KMS-11 (cell line): Measurements from ENCODE around the gene SH3BP4.

Experiments used
- H2AFZ ChIP-seq: fragments of 200-600 bp; sonication (generic); 2 replicates; pipeline ENCODE4 v1.6.1; 2016; ENCODE audit warnings: antibody characterized with exemption, mixed run types, low read depth
- H3K27ac ChIP-seq: fragments of 200-600 bp; sonication (generic); 2 replicates; pipeline ENCODE4 v1.6.1; 2016; ENCODE audit warnings: mild to moderate bottlenecking, mixed run types
- H3K27me3 ChIP-seq: fragments of 200-600 bp; sonication (generic); 2 replicates; pipeline ENCODE4 v1.6.1; 2017; ENCODE audit warnings: mild to moderate bottlenecking, low read depth, mixed run types, moderate library complexity; ENCODE audit not compliant: insufficient read depth
- H3K36me3 ChIP-seq: fragments of 200-600 bp; sonication (generic); 2 replicates; pipeline ENCODE4 v1.6.1; 2017; ENCODE audit warnings: mild to moderate bottlenecking, mixed run types; ENCODE audit not compliant: insufficient read depth
- H3K4me1 ChIP-seq: fragments of 200-600 bp; sonication (generic); 2 replicates; pipeline ENCODE4 v1.6.1; 2016; ENCODE audit warnings: mild to moderate bottlenecking, low read depth, mixed run types; ENCODE audit not compliant: poor library complexity, severe bottlenecking
- H3K4me2 ChIP-seq: fragments of 200-600 bp; sonication (generic); 2 replicates; pipeline ENCODE4 v1.7.0; 2016; ENCODE audit warnings: mild to moderate bottlenecking, mixed run types
- H3K4me3 ChIP-seq: fragments of 200-600 bp; sonication (generic); IDR thresholded peaks from 2 replicates; pipeline ENCODE4 v1.6.1; 2017; ENCODE audit warnings: low read depth, low read length, mixed read lengths; ENCODE audit not compliant: insufficient read depth
- H3K79me2 ChIP-seq: fragments of 200-600 bp; sonication (generic); 2 replicates; pipeline ENCODE4 v1.6.1; 2016; ENCODE audit warnings: low read depth, mixed run types; ENCODE audit not compliant: insufficient read depth
- H3K9ac ChIP-seq: fragments of 200-600 bp; sonication (generic); 2 replicates; pipeline ENCODE4 v1.6.1; 2016; ENCODE audit warnings: mild to moderate bottlenecking, mixed run types
- H4K20me1 ChIP-seq: fragments of 200-600 bp; sonication (generic); 2 replicates; pipeline ENCODE4 v1.6.1; 2016; ENCODE audit warnings: mild to moderate bottlenecking, mixed run types; ENCODE audit not compliant: insufficient read depth
- TF ChIP-seq, protein P1 (sequence below): fragments of 200-600 bp; sonication (generic); conservative IDR thresholded peaks from 2 replicates; pipeline ENCODE4 v1.6.1; 2017; ENCODE audit warnings: low read depth, mild to moderate bottlenecking, antibody characterized with exemption, low read length, moderate library complexity, mixed read lengths

The SH3BP4 gene

DNA sequence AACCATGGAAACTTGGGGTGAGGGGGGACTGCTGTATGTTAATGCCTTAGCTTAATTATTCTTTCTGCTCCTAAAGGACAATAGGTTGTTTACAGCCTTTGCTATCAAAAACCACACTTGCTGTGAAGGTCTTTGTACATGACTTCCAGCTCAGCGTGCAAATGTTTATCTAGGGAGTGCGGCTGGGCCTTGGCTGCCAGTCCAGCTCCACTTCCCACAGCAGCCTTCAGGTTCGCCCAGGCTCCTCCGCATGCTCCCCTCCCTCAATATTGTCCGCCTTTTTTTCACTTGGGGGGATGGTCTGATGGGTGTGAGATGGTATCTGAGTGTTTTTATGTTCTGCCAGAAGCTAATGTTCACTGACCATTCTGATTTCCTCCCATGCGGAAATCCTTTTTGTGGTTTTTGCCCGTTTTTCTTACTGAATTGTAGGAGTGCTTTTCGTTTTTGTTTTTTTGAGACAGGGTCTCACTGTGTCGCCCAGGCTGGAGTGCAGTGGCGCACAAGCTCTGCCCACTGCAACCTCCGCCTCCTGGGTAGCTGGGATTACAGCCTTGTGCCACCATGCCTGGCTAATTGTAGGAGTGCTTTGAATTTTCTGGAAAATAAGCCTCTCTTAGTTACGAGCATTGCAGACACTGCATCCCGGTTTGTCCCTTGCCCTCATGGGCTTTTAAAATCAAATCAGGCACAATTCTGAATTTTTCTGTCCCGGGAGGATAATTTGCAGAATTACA lies 28.8 kb downstream of the SH3BP4 start:
- H3K27me3 ChIP-seq, result no peaks in the 10 kb centered on the region
- H3K4me3 ChIP-seq, result no peak overlapping the region
- H4K20me1 ChIP-seq, result no peaks in the 10 kb centered on the region
- H3K36me3 ChIP-seq, result no peaks in the 10 kb centered on the region
- H3K79me2 ChIP-seq, result no peaks in the 10 kb centered on the region
- no peak overlapping the region for H3K27ac ChIP-seq
- no peak overlapping the region for H3K9ac ChIP-seq
- no peaks in the 10 kb centered on the region for H3K4me1 ChIP-seq
- TF ChIP-seq, protein P1, sequence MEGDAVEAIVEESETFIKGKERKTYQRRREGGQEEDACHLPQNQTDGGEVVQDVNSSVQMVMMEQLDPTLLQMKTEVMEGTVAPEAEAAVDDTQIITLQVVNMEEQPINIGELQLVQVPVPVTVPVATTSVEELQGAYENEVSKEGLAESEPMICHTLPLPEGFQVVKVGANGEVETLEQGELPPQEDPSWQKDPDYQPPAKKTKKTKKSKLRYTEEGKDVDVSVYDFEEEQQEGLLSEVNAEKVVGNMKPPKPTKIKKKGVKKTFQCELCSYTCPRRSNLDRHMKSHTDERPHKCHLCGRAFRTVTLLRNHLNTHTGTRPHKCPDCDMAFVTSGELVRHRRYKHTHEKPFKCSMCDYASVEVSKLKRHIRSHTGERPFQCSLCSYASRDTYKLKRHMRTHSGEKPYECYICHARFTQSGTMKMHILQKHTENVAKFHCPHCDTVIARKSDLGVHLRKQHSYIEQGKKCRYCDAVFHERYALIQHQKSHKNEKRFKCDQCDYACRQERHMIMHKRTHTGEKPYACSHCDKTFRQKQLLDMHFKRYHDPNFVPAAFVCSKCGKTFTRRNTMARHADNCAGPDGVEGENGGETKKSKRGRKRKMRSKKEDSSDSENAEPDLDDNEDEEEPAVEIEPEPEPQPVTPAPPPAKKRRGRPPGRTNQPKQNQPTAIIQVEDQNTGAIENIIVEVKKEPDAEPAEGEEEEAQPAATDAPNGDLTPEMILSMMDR, result no peak
- no peak overlapping the region for H3K4me2 ChIP-seq
- no peak overlapping the region for H2AFZ ChIP-seq

DNA sequence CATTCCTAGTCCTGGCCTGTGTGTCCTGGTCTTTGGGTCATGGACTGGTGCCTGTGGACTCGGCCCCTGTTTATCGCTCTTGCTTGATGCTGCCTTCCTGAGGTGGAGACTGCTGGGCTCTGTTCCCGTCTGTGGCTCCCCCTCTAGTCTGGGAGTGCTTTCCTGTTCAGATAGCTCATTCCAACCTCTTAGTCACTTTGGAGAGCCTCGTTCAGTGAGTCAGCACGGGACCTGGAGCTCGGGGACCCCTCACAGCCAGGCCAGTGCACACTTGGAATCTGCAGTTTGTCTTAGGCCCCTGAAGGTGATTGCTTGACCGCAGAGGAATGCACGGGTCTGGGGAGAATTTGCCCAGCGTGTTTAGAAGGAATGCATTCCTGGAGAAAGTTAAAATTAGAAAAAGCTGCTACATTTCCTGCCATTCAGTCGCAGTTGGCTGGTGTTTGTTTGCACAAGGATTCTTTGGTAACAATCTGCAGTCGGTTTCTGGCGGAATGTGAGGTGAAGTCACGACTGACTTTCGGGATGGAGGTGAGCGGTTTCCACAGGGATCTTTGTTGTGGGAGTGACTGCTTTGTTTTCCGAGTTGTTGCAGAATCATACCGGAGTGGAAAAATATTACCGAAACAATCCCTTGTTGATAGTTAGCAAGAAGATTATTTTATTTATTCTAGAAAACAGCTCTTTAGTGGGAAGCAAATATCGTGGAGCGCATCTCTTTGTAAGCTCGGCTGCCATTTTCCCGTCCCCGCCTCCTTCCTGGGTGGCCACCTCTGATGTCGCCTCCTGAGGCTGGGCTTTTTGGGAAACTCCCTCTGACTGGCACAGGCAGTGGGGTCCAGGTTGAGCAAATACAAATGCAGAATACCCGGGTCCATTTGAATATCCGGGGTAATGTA lies 29.6 kb downstream of the SH3BP4 start:
- no peak overlapping the region for H3K4me2 ChIP-seq
- no peak overlapping the region for H2AFZ ChIP-seq
- H4K20me1 ChIP-seq, result no peaks in the 10 kb centered on the region
- no peak overlapping the region for H3K4me3 ChIP-seq
- TF ChIP-seq, protein P1, result no peak
- no peaks in the 10 kb centered on the region for H3K36me3 ChIP-seq
- H3K9ac ChIP-seq, result no peak overlapping the region
- no peaks in the 10 kb centered on the region for H3K79me2 ChIP-seq
- H3K27ac ChIP-seq, result no peak overlapping the region
- no peaks in the 10 kb centered on the region for H3K27me3 ChIP-seq
- H3K4me1 ChIP-seq, result no peaks in the 10 kb centered on the region

DNA sequence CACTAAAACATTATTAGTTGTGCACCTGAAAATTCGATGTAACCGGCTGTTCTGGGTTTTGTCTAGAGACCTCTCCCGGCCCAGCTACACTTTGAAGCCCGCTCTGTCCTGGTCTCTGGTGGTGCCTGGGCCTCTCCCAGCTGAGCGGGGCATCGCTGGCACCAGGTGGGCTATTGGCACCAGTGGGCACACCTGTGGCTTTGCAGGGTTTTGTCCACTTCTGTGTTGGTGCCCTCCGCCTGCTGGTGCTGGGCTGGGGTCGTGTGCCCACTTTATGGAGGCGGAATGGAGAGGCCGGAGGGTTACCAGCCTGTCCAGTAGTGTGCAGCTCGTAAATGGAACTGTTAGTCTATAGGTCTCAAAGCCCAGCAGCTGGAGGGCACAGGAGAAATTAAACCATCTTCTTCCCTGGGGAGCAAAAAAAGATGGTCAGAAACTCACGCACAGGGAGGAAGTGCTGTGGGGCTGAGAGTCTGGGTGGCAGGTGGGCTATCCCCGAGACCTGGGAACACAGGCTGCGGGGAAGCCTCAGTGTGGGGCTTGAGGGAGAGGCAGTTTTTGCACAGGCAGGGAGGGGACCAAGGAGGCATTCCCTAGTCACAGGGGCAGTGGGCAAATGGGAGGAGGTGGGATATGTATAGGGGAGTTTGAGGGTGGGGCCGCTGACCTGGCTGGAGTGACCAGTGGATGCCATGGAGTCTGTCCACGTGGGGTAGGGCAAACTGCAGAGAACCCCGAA lies 30.4 kb downstream of the SH3BP4 start:
- Histone ChIP-seq H3K79me2 (no peaks in the 10 kb centered on the region), H3K27me3 (no peaks in the 10 kb centered on the region), H3K4me3 (no peak overlapping the region), H3K9ac (no peak overlapping the region), H2AFZ (no peak overlapping the region), H3K36me3 (no peaks in the 10 kb centered on the region), H3K27ac (no peak overlapping the region), H4K20me1 (no peaks in the 10 kb centered on the region), H3K4me2 (no peak overlapping the region), H3K4me1 (no peaks in the 10 kb centered on the region)
- TF ChIP-seq, protein P1, result no peak

DNA sequence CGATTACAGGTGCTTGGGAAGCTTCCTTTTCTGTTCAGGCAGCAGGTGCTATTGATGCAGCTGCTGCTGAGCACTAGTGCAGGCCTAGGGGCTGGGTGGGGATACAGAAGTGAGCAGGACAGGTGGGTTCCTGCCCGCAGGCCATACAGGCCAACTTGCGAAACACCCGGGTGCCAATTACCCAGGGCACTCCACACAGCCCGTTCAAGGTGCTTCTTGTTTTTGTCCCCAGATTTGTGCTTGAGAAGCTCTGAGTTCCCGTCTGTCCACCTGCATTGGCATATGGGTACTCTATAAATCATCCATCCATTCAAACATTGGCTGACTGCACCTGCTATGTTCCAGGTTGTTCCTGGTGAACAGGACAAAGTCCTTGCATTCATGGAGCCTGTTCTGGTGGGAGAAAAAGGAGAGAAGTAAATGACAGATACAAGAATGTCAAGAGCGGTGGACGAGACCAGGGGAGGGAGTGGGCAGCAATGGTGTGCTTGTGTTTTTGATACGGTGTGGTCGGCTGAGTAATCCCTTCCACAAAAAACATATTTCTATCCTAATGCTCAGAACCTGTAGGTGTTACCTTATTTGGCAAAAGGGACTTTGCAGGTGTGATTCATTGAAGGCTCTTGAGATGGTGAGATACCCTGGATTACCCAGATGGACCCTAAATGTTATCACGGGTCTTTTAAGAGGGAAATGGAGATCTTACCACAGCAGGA lies 31.4 kb downstream of the SH3BP4 start:
- Histone ChIP-seq H3K9ac (no peak overlapping the region), H3K4me2 (no peak overlapping the region), H3K27ac (no peak overlapping the region), H4K20me1 (no peaks in the 10 kb centered on the region), H3K27me3 (no peaks in the 10 kb centered on the region), H3K36me3 (no peaks in the 10 kb centered on the region), H2AFZ (no peak overlapping the region), H3K4me1 (no peaks in the 10 kb centered on the region), H3K4me3 (no peak overlapping the region), H3K79me2 (no peaks in the 10 kb centered on the region)
- TF ChIP-seq, protein P1, result no peak
